Muscle of back (tissue), 11 donors: ENCODE measurements around the gene LMBRD1. TPM values are rescaled to one million over a fixed set of nuclear protein-coding genes. Genes with fewer than 3 reads are reported as not detected.
"Not testable (repeated sequence)": the region's sequence is repeated elsewhere in the genome, so short reads cannot be mapped to it uniquely, and the experiment has no call there.

Experiments used
- DNase-seq, 3 donors: peaks; one replicate each; pipeline versions ENCODE4 v3.0.0 to v3.0.0-alpha.2; 2013
- polyA plus RNA-seq, 10 donors: library from polyadenylated mRNA; unstranded; fragments of 120-200 nt; gene quantifications; one replicate each; pipeline ENCODE4 v1.2.1, GENCODE V29; 2013; ENCODE audit not compliant: insufficient read length in 10 of 10

LMBRD1 gene
- polyA plus RNA-seq, 10 donors = 28.7 to 40.5 (median 34.2) TPM

GRCh38 chr6:69758214-69758613 is 38.6 kb downstream of the LMBRD1 start:
- no peak for DNase-seq

- DNase-seq = no peak
These were observed 39.9 kb downstream of the LMBRD1 start for GRCh38 chr6:69756907-69757306.

GRCh38 chr6:69756366-69756765 is 40.4 kb downstream of the LMBRD1 start:
- DNase-seq = no peak

GRCh38 chr6:69735027-69735426 is 61.8 kb downstream of the LMBRD1 start:
- peak in 1 of 3 donors; percentile 9 for DNase-seq

- peak; percentile 10 to 48 (median 13) for DNase-seq
These were observed 64.2 kb downstream of the LMBRD1 start for GRCh38 chr6:69732640-69733039.

- DNase-seq = no peak
These were observed 64.8 kb downstream of the LMBRD1 start for GRCh38 chr6:69732045-69732444.

- DNase-seq = peak in 1 of 3 donors; percentile 5
These were observed 66.8 kb downstream of the LMBRD1 start for GRCh38 chr6:69729870-69730449.

GRCh38 chr6:69722683-69723082 is 74.1 kb downstream of the LMBRD1 start:
- DNase-seq = no peak

GRCh38 chr6:69719602-69720193 is 77.1 kb downstream of the LMBRD1 start:
- DNase-seq = peak in 1 of 3 donors; percentile 20

- no peak for DNase-seq
These were observed 90.1 kb downstream of the LMBRD1 start for GRCh38 chr6:69706724-69707123.

- no peak for DNase-seq
These were observed 90.9 kb downstream of the LMBRD1 start for GRCh38 chr6:69705954-69706353.

GRCh38 chr6:69704916-69705315 is 91.9 kb downstream of the LMBRD1 start:
- peak in 1 of 3 donors; percentile 1 for DNase-seq

GRCh38 chr6:69699655-69700054 is 97.2 kb downstream of the LMBRD1 start:
- DNase-seq = no peak

GRCh38 chr6:69696273-69696672 is 100.5 kb downstream of the LMBRD1 start:
- no peak for DNase-seq

- DNase-seq = no peak
These were observed 103.0 kb downstream of the LMBRD1 start for GRCh38 chr6:69693762-69694161.

- DNase-seq = no peak
These were observed 105.8 kb downstream of the LMBRD1 start for GRCh38 chr6:69690986-69691385.

GRCh38 chr6:69680302-69680701 is 116.5 kb downstream of the LMBRD1 start:
- no peak for DNase-seq

GRCh38 chr6:69673298-69673697 is 123.5 kb downstream of the LMBRD1 start:
- no peak for DNase-seq

GRCh38 chr6:69668916-69669315 is 127.9 kb downstream of the LMBRD1 start:
- no peak for DNase-seq

- not testable (repeated sequence) for DNase-seq
These were observed 130.0 kb downstream of the LMBRD1 start for GRCh38 chr6:69666779-69667178.

- no peak for DNase-seq
These were observed 131.4 kb downstream of the LMBRD1 start for GRCh38 chr6:69665437-69665836.

GRCh38 chr6:69664551-69664950 is 132.3 kb downstream of the LMBRD1 start:
- DNase-seq = no peak

- DNase-seq = no peak
These were observed 133.6 kb downstream of the LMBRD1 start for GRCh38 chr6:69663215-69663614.

- DNase-seq = no peak
These were observed 146.1 kb downstream of the LMBRD1 start for GRCh38 chr6:69650703-69651102.
